T-helper 2 cell treated with Interferon-gamma antibody and Interleukin-4, amounts not matched to agents 100 ng/mL and 5 ng/mL, for 36 hours (primary cell): ENCODE measurements around the gene SH2D3C. TPM values are rescaled to one million over a fixed set of nuclear protein-coding genes. Genes with fewer than 3 reads are reported as not detected.

Experiments used
- intact Hi-C: fragments of 100-400 bp; cut with micrococcal nuclease; formaldehyde crosslinking; loops from one replicate; pipeline ENCODE4 v1.15.1; 2023
- total RNA-seq: library from RNA; stranded (reverse); gene quantifications from 2 replicates; pipeline ENCODE4 v1.2.3, GENCODE V29; 2022

SH2D3C gene
- total RNA-seq, 1 donor from 2014 or later = 57.6 TPM

- intact Hi-C loops = no loop called here
These were observed 72.7 kb downstream of the SH2D3C start for GRCh38 chr9:127705577-127706379.

GRCh38 chr9:127703289-127703946, 75.0 kb downstream of the SH2D3C start:
- intact Hi-C loops = no loop called here

GRCh38 chr9:127700594-127701255, 77.7 kb downstream of the SH2D3C start:
- intact Hi-C loops = no loop called here

GRCh38 chr9:127700140-127700539, 78.3 kb downstream of the SH2D3C start:
- intact Hi-C loops = no loop called here

- intact Hi-C loops = loop anchor here (1.0 kb wide), 1 partner anchor 16 kb away; the partner anchor contains the start of gene PTRH1
These were observed 79.3 kb downstream of the SH2D3C start for GRCh38 chr9:127698985-127699670.

- intact Hi-C loops = no loop called here
These were observed 80.1 kb downstream of the SH2D3C start for GRCh38 chr9:127698386-127698785.

GRCh38 chr9:127697575-127697974, 80.9 kb downstream of the SH2D3C start:
- intact Hi-C loops = no loop called here

GRCh38 chr9:127694890-127695720, 83.4 kb downstream of the SH2D3C start:
- intact Hi-C loops = no loop called here

GRCh38 chr9:127693697-127694096, 84.8 kb downstream of the SH2D3C start:
- intact Hi-C loops = no loop called here

- intact Hi-C loops = no loop called here
These were observed 85.3 kb downstream of the SH2D3C start for GRCh38 chr9:127693143-127693542.

GRCh38 chr9:127692071-127692470, 86.4 kb downstream of the SH2D3C start:
- intact Hi-C loops = no loop called here

GRCh38 chr9:127690735-127691134, 87.7 kb downstream of the SH2D3C start:
- intact Hi-C loops = no loop called here

GRCh38 chr9:127689329-127690000, 89.0 kb downstream of the SH2D3C start:
- intact Hi-C loops = no loop called here

Other genes starting within 250 kb of the SH2D3C start
- gene STXBP1, start 166.4 kb downstream of the SH2D3C start, total RNA-seq = 23.1 and 23.9 TPM in 2 replicates
- not detected in 2 replicates for gene CFAP157, start 71.7 kb downstream of the SH2D3C start, total RNA-seq
- gene PTRH1, start 63.0 kb downstream of the SH2D3C start, total RNA-seq = 9.2 and 9.3 TPM in 2 replicates
- 0.27 and 0.32 TPM in 2 replicates for gene TTC16, start 62.6 kb downstream of the SH2D3C start, total RNA-seq
- 23.4 and 24.7 TPM in 2 replicates for gene TOR2A, start 43.4 kb downstream of the SH2D3C start, total RNA-seq
- 102 and 104 TPM in 2 replicates for gene CDK9, start 7.4 kb upstream of the SH2D3C start, total RNA-seq
- 91.1 and 97.5 TPM in 2 replicates for gene FPGS, start 24.2 kb upstream of the SH2D3C start, total RNA-seq
- gene ENG, start 76.0 kb upstream of the SH2D3C start, total RNA-seq = 21.4 and 23.0 TPM in 2 replicates
- gene AK1, start 99.0 kb upstream of the SH2D3C start, total RNA-seq = 44.5 and 46.5 TPM in 2 replicates
- gene ST6GALNAC6, start 120.9 kb upstream of the SH2D3C start, total RNA-seq = 91.4 and 96.1 TPM in 2 replicates
- gene ST6GALNAC4, start 138.4 kb upstream of the SH2D3C start, total RNA-seq = 23.2 and 23.8 TPM in 2 replicates
- 1.7 and 2.7 TPM in 2 replicates for gene PIP5KL1, start 152.1 kb upstream of the SH2D3C start, total RNA-seq
- gene DPM2, start 159.2 kb upstream of the SH2D3C start, total RNA-seq = 66.5 and 68.6 TPM in 2 replicates
- 399 and 400 TPM in 2 replicates for gene EEIG1, start 202.3 kb upstream of the SH2D3C start, total RNA-seq